Astrocyte of the cerebellum (primary cell): ENCODE measurements around the gene GREB1.

Experiments
- DNase-seq: peaks from one replicate; pipeline ENCODE4 v3.0.0-alpha.2; 2011; ENCODE audit warnings: low read depth
- H3K4me3 ChIP-seq: 2 replicates; pipeline ENCODE4 v1.5.1; 2011; ENCODE audit warnings: mild to moderate bottlenecking, low read depth, low read length, moderate library complexity
- CTCF ChIP-seq: IDR thresholded peaks from 2 replicates; pipeline ENCODE4 v1.5.1; 2012; ENCODE audit warnings: low read length, low read depth, moderate library complexity, mild to moderate bottlenecking; ENCODE audit errors: missing control alignments
- in situ Hi-C: cut with HindIII; loops from 2 replicates; pipeline ENCODE4 v1.10.0; 2017; ENCODE audit warnings: low sequenced_read_pairs

The GREB1 gene

GRCh38 chr2:11552260-11552638 lies 18.4 kb downstream of the GREB1 start:
- in situ Hi-C loops = no loop called here
- H3K4me3 ChIP-seq = no peak overlapping the region
- DNase-seq = no peak
- TF ChIP-seq CTCF = no peak

- peak; percentile 37 for DNase-seq
- in situ Hi-C loops = no loop called here
- H3K4me3 ChIP-seq = no peak overlapping the region
- TF ChIP-seq CTCF = no peak
Measured at GRCh38 chr2:11553661-11554398, 20.0 kb downstream of the GREB1 start.

- in situ Hi-C loops = no loop called here
Measured at GRCh38 chr2:11554399-11554716, 20.5 kb downstream of the GREB1 start.

GRCh38 chr2:11556101-11556806 lies 22.4 kb downstream of the GREB1 start:
- H3K4me3 ChIP-seq = no peak overlapping the region
- in situ Hi-C loops = no loop called here
- no peak for TF ChIP-seq CTCF
- no peak for DNase-seq

More at GRCh38 chr2:11554399-11554716, 20.5 kb downstream of the GREB1 start:
- no peak overlapping the region for H3K4me3 ChIP-seq
- no peak for DNase-seq
- TF ChIP-seq CTCF = no peak

- DNase-seq = no peak
- in situ Hi-C loops = no loop called here
- no peak overlapping the region for H3K4me3 ChIP-seq
- no peak for TF ChIP-seq CTCF
Measured at GRCh38 chr2:11558214-11558886, 24.5 kb downstream of the GREB1 start.

GRCh38 chr2:11559066-11559785 lies 25.4 kb downstream of the GREB1 start:
- in situ Hi-C loops = no loop called here
- TF ChIP-seq CTCF = no peak

More at GRCh38 chr2:11559066-11559785, 25.4 kb downstream of the GREB1 start:
- DNase-seq = no peak
- no peak overlapping the region for H3K4me3 ChIP-seq
